PC-3 (cell line): ENCODE measurements around the gene MAD1L1. TPM values are rescaled to one million over a fixed set of nuclear protein-coding genes. Genes with fewer than 3 reads are reported as not detected.
"Not testable (repeated sequence)": the region's sequence is repeated elsewhere in the genome, so short reads cannot be mapped to it uniquely, and the experiment has no call there.

ENCODE experiments used
- ATAC-seq: fragments of 200-7000 bp; cut with Tn5 transposase; 2 replicates; pipeline ENCODE4 v1.9.1; 2020; ENCODE audit warnings: mild to moderate bottlenecking, moderate library complexity
- BruUV-seq: library from RNA; stranded (reverse); fragments of 400-500 nt; replicated peaks from 2 replicates; lab custom pipeline; 2021; lab: Mats Ljungman, UMichigan
- CTCF ChIA-PET: fragments of 300-600 bp; sonication (Branson Sonifier 250); formaldehyde crosslinking; loops from one replicate; lab custom pipeline; 2022; ENCODE audit warnings: antibody characterized with exemption; lab: Charles Lee
- POLR2A ChIA-PET: fragments of 300-600 bp; sonication (Branson Sonifier 250); formaldehyde crosslinking; loops from one replicate; lab custom pipeline; 2022; ENCODE audit warnings: antibody characterized with exemption; ENCODE audit not compliant: unreplicated experiment; lab: Charles Lee
- DNase-seq: peaks from one replicate; pipeline ENCODE4 v3.0.0-alpha.2; 2015
- H2AFZ ChIP-seq: fragments of 300-600 bp; sonication (generic); 2 replicates; pipeline ENCODE4 v1.6.0; 2016; ENCODE audit warnings: antibody characterized with exemption, low read length
- H3F3A ChIP-seq: fragments of 300-600 bp; sonication (generic); one replicate; pipeline ENCODE4 v1.6.0; 2017; ENCODE audit warnings: antibody characterized with exemption, low read length, control low read depth, mild to moderate bottlenecking; ENCODE audit not compliant: unreplicated experiment
- H3K27ac ChIP-seq: fragments of 300-600 bp; sonication (generic); 2 replicates; pipeline ENCODE4 v1.5.1; 2016; ENCODE audit warnings: mild to moderate bottlenecking, low read length
- H3K27me3 ChIP-seq: fragments of 300-600 bp; sonication (generic); 2 replicates; pipeline ENCODE4 v1.6.1; 2016; ENCODE audit warnings: low read length, mixed read lengths
- H3K36me3 ChIP-seq: fragments of 300-600 bp; sonication (generic); 2 replicates; pipeline ENCODE4 v1.6.1; 2016; ENCODE audit warnings: low read depth, mixed run types, low read length, mixed read lengths
- H3K4me1 ChIP-seq: fragments of 300-600 bp; sonication (generic); 2 replicates; pipeline ENCODE4 v1.5.1; 2016; ENCODE audit warnings: low read length; ENCODE audit not compliant: insufficient read depth
- H3K4me2 ChIP-seq: fragments of 300-600 bp; sonication (generic); 2 replicates; pipeline ENCODE4 v1.6.0; 2016; ENCODE audit warnings: low read length
- H3K4me3 ChIP-seq: fragments of 300-600 bp; sonication (generic); 2 replicates; pipeline ENCODE4 v1.5.1; 2016; ENCODE audit warnings: mild to moderate bottlenecking, low read length, mixed read lengths
- H3K79me2 ChIP-seq: fragments of 300-600 bp; sonication (generic); 2 replicates; pipeline ENCODE4 v1.6.1; 2017; ENCODE audit warnings: low read length, mixed read lengths
- H3K9ac ChIP-seq: fragments of 300-600 bp; sonication (generic); 2 replicates; pipeline ENCODE4 v1.6.0; 2016; ENCODE audit warnings: mild to moderate bottlenecking, low read length
- H3K9me2 ChIP-seq: fragments of 300-600 bp; sonication (generic); replicated peaks from 2 replicates; pipeline ENCODE4 v1.6.1; 2016; ENCODE audit warnings: mixed run types, low read length, mixed read lengths
- H3K9me3 ChIP-seq: fragments of 300-600 bp; sonication (generic); 2 replicates; pipeline ENCODE4 v1.6.1; 2016; ENCODE audit warnings: low read length, mixed read lengths
- H4K20me1 ChIP-seq: fragments of 300-600 bp; sonication (generic); 2 replicates; pipeline ENCODE4 v1.6.1; 2016; ENCODE audit warnings: low read length, mixed read lengths
- EZH2 ChIP-seq: fragments of 300-600 bp; sonication (generic); IDR thresholded peaks from one replicate; pipeline ENCODE4 v1.6.1; 2017; ENCODE audit warnings: antibody characterized with exemption, mild to moderate bottlenecking, low read length; ENCODE audit not compliant: unreplicated experiment
- EZH2phosphoT487 ChIP-seq: fragments of 300-600 bp; sonication (generic); IDR thresholded peaks from 2 replicates; pipeline ENCODE4 v1.6.1; 2018; ENCODE audit warnings: mild to moderate bottlenecking, antibody characterized with exemption, low read length, borderline replicate concordance
- intact Hi-C: fragments of 100-400 bp; cut with micrococcal nuclease; formaldehyde crosslinking; loops from 2 replicates; pipeline ENCODE4 v1.9.0; 2023
- total RNA-seq: library from RNA; depleted of rRNA; stranded (reverse); fragments of >200 nt; gene quantifications from 2 replicates; pipeline ENCODE4 v1.2.3, GENCODE V29; 2014
- TF ChIP-seq, protein P1 (sequence below): fragments of 300-600 bp; sonication (generic); conservative IDR thresholded peaks from 2 replicates; pipeline ENCODE4 v1.5.1; 2017; ENCODE audit warnings: antibody characterized with exemption, low read depth, mild to moderate bottlenecking, low read length

MAD1L1 gene
- total RNA-seq, 1 experiment from 2014 or later: 88.4 TPM

DNA sequence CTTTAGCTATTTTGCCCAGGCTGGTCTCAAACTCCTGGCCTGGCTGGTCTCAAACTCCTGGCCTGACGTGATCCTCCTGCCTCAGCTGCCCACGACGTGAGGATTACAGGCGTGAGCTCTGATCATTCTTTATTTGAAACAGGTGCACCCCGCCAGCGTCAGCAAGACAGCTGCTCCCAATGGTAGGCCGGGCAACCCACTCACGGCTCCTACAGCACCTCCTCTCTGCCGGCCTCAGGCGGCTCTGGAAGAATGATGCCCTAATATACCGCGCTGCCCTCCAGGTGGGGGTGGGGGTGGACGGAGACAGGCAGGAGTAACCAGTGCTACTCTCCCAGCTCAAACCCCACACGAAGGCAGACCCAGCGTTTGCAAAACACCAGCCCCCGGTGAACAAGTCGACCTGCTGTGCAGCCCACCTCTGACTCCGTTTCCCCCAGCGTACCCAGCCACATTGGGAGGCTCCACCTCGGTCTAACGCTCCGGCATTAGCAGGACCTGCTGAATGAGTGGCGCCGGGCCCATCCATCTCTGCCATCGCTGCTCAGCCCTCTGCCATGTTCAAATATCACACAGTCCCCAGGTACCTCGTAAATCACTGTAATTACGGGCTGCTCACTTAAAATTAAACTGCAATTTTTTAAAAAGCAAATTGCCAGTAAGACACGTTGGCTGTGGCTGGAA lies 414.0 kb downstream of the MAD1L1 start:
- no peak overlapping the region for H2AFZ ChIP-seq
- no TSS peak for BruUV-seq
- H3F3A ChIP-seq: no peaks in the 10 kb centered on the region
- H3K4me3 ChIP-seq: no peak overlapping the region
- intact Hi-C loops: no loop called here
- H3K36me3 ChIP-seq: no peaks in the 10 kb centered on the region
- H3K9me2 ChIP-seq: no peaks in the 10 kb centered on the region
- ATAC-seq (no peak), DNase-seq (no peak)
- H3K4me2 ChIP-seq: no peak overlapping the region
- H3K27ac ChIP-seq: no peak overlapping the region
- H3K27me3 ChIP-seq: no peaks in the 10 kb centered on the region
- H3K4me1 ChIP-seq: no peaks in the 10 kb centered on the region
- H4K20me1 ChIP-seq: no peaks in the 10 kb centered on the region
- no peaks in the 10 kb centered on the region for H3K9me3 ChIP-seq
- H3K79me2 ChIP-seq: no peaks in the 10 kb centered on the region
- POLR2A ChIA-PET: no interaction called here
- TF ChIP-seq EZH2phosphoT487: no peak
- TF ChIP-seq EZH2: no peak
- TF ChIP-seq, protein P1, sequence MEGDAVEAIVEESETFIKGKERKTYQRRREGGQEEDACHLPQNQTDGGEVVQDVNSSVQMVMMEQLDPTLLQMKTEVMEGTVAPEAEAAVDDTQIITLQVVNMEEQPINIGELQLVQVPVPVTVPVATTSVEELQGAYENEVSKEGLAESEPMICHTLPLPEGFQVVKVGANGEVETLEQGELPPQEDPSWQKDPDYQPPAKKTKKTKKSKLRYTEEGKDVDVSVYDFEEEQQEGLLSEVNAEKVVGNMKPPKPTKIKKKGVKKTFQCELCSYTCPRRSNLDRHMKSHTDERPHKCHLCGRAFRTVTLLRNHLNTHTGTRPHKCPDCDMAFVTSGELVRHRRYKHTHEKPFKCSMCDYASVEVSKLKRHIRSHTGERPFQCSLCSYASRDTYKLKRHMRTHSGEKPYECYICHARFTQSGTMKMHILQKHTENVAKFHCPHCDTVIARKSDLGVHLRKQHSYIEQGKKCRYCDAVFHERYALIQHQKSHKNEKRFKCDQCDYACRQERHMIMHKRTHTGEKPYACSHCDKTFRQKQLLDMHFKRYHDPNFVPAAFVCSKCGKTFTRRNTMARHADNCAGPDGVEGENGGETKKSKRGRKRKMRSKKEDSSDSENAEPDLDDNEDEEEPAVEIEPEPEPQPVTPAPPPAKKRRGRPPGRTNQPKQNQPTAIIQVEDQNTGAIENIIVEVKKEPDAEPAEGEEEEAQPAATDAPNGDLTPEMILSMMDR: no peak
- no peak overlapping the region for H3K9ac ChIP-seq
- CTCF ChIA-PET: no interaction called here

DNA sequence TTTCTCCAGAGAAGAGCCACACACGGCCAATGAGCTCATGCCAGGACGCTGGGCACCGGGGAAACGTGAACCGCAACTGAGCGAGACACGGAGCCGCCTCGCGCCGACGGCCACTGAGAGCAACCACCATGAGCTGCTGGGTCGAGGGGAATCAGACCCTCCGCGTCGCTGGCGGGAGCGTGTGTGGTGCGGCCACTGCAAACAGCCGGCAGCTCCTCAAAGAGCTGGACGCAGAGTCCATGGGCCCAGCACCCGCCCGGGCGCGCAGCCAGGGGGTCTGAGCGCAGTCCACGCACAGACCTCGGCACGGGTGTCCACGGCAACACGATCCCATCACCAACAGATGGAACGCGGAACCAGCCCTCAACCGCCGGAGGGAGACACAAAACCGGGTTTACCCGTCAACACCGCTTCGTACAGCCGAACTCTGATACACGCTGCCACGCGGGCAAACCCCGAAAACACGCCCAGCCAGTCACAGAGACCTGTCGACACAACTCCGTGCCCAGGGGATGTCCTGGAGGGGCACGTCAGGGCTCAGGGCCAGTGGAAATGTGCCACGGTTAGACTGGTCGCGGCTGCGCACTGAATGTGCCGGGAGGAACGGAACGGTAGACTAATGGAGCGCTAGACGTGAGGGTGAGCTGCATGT lies 415.6 kb downstream of the MAD1L1 start:
- no peaks in the 10 kb centered on the region for H3K27me3 ChIP-seq
- no peaks in the 10 kb centered on the region for H3K9me3 ChIP-seq
- intact Hi-C loops: no loop called here
- no peaks in the 10 kb centered on the region for H3K36me3 ChIP-seq
- TF ChIP-seq EZH2 (no peak), EZH2phosphoT487 (no peak)
- TF ChIP-seq, protein P1: no peak
- H3K9me2 ChIP-seq: no peaks in the 10 kb centered on the region
- DNase-seq (no peak), ATAC-seq (no peak)
- H4K20me1 ChIP-seq: no peaks in the 10 kb centered on the region
- ChIA-PET POLR2A (no interaction called here), CTCF (no interaction called here)
- no peak overlapping the region for H3K9ac ChIP-seq
- no peak overlapping the region for H3K4me2 ChIP-seq
- H3K4me1 ChIP-seq: no peaks in the 10 kb centered on the region
- BruUV-seq: no TSS peak
- H3K4me3 ChIP-seq: no peak overlapping the region
- H3K79me2 ChIP-seq: no peaks in the 10 kb centered on the region
- no peak overlapping the region for H2AFZ ChIP-seq
- no peak overlapping the region for H3K27ac ChIP-seq
- no peaks in the 10 kb centered on the region for H3F3A ChIP-seq

- H3K27me3 ChIP-seq, POLR2A ChIA-PET, H3K9ac ChIP-seq, H3K9me2 ChIP-seq, H3K4me1 ChIP-seq, intact Hi-C loops, H4K20me1 ChIP-seq, H3K4me2 ChIP-seq, DNase-seq, H3K79me2 ChIP-seq, H3K9me3 ChIP-seq, H2AFZ ChIP-seq, ATAC-seq, BruUV-seq, H3F3A ChIP-seq, H3K36me3 ChIP-seq, H3K27ac ChIP-seq, H3K4me3 ChIP-seq, CTCF ChIA-PET: not testable (repeated sequence)
These were observed 416.3 kb downstream of the MAD1L1 start for GRCh38 chr7:1816451-1816850.

DNA sequence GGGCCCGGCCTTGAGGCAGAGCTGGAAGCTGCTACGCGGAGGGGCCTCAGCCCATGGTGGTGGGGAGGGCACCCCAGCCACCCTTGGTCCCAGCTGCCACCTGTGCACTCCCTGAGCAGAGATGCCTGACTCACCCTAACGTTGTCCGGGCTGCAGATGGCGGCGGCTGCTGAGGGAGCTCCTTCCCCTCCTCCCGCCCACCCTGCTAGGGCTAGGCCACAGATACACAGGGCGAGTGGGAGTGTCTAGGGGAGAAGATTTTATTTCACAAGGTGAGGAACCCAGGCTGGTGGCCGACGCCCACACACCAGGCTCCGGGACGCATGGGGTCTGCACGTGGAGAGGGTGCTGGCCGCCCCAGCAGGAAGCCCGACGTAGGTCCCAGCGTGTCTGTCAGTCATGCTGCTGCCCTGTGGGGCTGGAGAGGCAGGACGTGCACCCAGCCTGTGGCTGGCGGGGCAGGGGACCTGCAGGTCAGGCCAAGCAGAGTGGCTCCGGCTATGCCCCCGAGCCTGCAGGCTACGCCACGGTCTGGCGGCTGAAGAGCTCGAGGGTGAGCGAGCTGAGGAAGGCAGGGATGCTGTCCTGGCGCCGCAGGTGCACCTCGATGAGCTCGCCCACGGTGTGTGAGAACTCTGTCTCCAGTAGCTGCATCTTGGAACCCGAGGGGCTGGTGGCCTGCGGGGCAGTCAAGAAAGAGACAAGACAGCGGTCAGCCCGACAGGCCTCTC lies 417.0 kb downstream of the MAD1L1 start:
- intact Hi-C loops, CTCF ChIA-PET, POLR2A ChIA-PET, ATAC-seq, H3K4me2 ChIP-seq, H3K9me3 ChIP-seq, H3K79me2 ChIP-seq, H3K4me3 ChIP-seq, H3F3A ChIP-seq, H3K27ac ChIP-seq, H3K36me3 ChIP-seq, BruUV-seq, DNase-seq, H3K4me1 ChIP-seq, H3K9ac ChIP-seq, H3K27me3 ChIP-seq, H2AFZ ChIP-seq, H4K20me1 ChIP-seq, H3K9me2 ChIP-seq: not testable (repeated sequence)
